ENCODE data around the gene ZNF575.
"Not testable (repeated sequence)": the region's sequence is repeated elsewhere in the genome, so short reads cannot be mapped to it uniquely, and the experiment has no call there.

Gene ZNF575

GRCh38 chr19:43545276-43545675 lies 12.3 kb downstream of the ZNF575 start:
- DNase-seq, result no peak

- DNase-seq, result no peak
Measured at GRCh38 chr19:43545981-43546380, 13.0 kb downstream of the ZNF575 start.

DNA sequence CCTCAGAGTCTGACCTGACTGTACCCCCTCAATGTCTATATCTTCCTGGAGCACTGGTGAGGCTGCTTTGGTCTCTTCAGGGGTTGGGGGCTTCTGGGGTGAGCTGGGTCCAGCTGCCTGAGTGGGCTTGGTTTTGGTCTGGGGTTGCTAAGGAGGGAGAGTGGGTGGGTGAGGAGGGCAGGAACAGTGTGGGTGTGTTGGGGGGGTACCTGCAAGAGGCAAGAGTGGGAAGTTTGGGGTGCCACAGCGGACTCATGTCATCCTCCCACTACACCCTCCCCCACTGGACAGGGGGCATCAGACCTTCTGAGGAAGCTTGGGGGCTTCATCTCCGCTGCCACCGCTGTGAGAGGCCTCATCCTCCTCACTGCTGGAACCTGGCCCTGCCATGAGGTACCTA lies 13.6 kb downstream of the ZNF575 start:
- no peak for DNase-seq

DNA sequence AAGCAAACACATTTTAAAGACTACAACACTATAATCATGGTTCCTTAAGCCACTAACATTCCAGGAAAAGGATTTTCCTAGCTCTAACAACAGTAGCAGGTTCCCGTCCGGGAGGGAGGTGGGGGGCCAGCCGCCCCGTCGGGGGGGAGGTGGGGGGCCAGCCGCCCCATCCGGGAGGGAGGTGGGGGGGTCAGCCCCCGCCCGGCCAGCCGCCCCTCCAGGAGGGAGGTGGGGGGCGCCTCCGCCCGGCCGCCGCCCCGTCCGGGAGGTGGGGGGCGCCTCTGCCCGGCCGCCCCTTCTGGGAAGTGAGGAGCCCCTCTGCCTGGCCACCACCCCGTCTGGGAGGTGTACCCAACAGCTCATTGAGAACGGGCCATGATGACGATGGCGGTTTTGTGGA lies 14.9 kb downstream of the ZNF575 start:
- DNase-seq, result not testable (repeated sequence)

GRCh38 chr19:43548706-43549105 lies 15.7 kb downstream of the ZNF575 start:
- DNase-seq, result no peak

- no peak for DNase-seq
Measured at GRCh38 chr19:43551399-43552197, 18.6 kb downstream of the ZNF575 start.

DNA sequence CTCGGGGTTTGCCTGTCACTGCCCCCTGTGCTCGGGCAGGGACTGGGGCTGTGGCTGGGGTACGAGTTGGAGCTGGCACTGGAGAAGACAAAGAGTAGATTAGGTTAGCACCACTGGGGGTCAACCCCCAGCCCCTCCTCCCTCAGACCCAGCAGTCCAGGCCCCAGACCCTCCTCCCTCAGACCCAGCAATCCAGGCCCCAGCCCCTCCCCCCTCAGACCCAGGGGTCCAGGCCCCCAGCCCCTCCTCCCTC lies 19.1 kb downstream of the ZNF575 start:
- DNase-seq, result no peak

- DNase-seq, result no peak
Measured at GRCh38 chr19:43552616-43553015, 19.6 kb downstream of the ZNF575 start.

DNA sequence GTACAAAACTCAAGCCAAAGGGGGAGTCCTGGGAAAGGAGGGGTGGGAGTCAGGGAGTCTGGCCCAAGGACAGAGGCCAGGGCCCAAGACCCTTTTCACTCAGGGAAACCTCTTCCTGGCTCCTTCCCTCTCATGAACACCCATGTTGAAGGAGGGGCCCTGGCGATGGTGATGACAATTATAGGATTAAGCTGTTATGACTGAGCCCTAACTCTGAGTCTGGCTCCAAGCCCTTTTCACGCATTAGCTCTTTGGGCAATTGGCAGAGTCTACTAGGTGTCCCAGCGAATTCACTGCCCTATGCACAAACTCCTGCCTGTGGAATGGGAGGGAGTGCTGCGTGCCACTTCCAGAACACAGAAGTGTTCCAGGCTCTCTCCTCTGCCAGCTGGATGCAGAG lies 20.7 kb downstream of the ZNF575 start:
- no peak for DNase-seq

DNA sequence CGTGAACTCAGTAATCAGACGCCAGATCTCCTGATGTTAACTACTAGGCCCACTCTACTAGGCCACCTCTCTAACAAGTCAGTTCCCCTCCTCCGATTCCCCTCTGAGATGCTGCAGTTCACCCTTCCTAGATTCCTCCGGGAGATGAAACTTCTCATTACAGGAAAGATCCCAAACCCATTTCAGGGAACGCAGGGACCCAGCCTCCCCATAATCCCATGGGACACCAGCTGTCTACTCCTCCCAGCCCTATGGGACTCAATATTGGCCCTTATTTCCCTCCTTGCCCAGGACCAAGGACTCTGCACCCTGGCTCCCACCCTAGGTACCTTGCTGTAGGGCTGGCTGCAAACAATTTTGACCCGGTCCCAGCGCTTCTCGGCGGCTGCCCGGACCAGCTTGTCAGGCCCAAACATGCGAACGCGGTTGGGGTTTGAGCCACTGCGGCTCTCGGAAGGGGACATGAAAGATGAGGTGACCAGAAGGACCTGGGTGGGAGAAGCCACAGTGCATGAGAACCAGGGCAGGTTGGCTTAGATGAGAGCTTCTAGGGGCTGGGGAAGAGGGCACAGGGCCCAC lies 21.4 kb downstream of the ZNF575 start:
- DNase-seq, result no peak

GRCh38 chr19:43555185-43555770 lies 22.3 kb downstream of the ZNF575 start:
- DNase-seq, result peak; percentile 84 to 89

DNA sequence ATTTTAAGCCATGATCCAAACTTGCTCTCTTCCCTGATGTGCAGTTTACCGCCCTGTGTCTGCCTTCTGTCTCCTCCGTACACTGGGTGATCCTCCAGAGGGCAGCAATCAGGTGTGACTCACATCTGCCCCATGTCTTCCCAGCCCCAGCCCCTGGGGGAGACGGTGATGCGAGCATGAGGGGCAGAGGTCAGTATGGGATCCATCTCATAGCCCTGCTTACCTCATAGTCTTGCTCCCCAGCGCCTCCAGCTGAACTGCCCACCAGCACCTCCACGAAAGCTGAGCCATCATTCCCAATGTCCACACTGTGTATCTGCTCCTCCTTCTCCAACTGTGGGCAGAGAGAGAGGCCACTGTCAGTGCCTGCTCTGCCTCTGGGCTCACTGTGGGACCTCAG lies 27.7 kb downstream of the ZNF575 start:
- DNase-seq, result peak in 1 of 2 donors; percentile 22

- no peak for DNase-seq
Measured at GRCh38 chr19:43561139-43561970, 28.4 kb downstream of the ZNF575 start.

GRCh38 chr19:43562226-43562697 lies 29.3 kb downstream of the ZNF575 start:
- DNase-seq, result no peak

- peak; percentile 90 to 92 for DNase-seq
Measured at GRCh38 chr19:43562698-43563241, 29.8 kb downstream of the ZNF575 start.

DNA sequence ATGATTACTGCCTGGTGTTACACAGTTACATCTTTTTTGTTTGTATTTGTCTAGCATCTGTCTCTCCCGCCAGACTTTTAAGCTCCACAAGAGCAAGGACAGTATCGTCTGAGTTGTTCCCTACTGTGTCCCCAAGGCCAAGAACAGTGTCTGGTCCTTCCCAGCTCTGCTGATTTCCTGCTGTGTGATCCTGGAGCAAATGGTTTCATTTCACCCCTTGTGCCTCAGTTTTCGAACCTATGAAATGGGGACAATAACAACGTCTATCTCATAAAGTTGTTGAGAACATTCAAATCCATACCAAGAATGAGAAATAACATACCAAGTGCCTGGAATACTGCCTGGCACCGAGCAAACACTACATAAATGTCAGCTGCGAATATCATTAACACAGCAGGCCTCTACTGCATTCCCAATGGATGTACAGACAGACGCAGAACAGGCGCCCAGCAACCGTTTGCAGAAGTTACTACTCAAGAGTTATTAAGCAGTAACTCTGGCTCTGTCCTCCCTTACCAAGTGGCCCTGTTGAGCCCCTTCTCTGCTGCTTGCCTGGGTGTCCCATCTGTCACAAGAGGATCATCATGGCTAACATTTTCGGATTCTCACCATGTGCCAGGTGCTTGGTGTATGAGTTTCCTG lies 30.9 kb downstream of the ZNF575 start:
- no peak for DNase-seq

DNA sequence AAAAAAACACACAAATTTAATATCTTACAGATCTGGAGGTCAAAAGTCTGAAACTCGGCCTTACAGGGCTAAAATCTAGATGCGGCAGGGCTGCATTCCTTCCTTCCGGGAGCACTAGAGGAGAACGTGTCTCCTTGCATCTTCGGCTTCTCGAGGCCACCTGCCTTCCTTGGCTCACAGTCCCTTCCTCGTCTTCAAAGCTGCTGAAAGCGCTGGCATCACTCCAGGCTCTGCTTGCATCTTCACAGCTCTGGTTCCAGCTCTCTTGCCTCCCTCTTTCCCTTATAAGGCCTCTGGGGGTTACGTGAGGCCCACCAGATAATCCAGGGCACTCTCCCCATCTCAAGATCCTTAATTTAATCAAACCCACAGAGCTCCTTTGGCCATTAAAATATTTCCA lies 31.8 kb downstream of the ZNF575 start:
- no peak for DNase-seq

DNA sequence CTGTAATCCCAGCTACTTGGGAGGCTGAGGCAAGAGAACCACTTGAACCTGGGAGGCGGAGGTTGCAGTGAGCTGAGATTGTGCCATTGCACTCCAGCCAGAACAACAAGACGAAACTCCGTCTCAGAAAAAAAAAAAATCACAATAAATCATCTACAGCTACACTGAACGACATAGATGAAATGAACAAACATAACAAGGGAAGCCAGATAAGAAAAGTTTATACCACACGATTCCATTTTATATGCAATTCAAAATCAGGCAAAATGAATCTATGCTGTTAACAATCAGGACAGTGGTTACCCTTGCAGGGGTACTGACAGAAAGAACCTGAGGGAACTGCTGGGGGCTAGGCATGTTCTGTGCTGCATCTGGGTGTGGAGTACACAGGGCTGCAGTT lies 36.7 kb downstream of the ZNF575 start:
- no peak for DNase-seq

DNA sequence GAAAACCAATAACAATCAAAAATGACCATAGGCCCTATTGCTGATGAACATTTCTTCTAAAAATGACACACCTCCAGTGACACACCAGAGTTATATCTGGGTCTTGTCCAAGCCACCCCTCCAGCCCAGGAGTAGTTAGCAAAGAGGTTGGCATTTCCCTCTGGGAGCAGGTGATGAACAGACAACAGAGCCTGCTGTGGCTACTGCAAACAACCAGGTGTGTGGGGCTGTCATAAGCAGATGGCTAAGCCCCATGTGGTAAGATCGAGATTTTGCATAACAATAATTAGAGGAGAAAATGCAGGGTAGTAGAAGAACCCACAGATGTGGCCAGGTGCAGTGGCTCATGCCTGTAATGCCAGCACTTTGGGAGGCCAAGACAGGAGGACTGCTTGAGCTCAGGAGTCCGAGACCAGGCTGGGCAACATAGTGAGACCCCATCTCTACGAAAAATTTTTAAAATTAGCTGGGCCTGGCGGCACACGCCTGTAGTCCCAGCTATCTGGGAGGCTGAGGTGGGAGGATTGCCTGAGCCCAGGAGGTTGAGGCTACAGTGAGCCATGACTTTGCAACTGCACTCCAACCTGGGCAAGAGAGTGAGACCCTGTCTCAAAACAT lies 37.3 kb downstream of the ZNF575 start:
- no peak for DNase-seq

GRCh38 chr19:43572171-43572588 lies 39.2 kb downstream of the ZNF575 start:
- DNase-seq, result no peak

DNA sequence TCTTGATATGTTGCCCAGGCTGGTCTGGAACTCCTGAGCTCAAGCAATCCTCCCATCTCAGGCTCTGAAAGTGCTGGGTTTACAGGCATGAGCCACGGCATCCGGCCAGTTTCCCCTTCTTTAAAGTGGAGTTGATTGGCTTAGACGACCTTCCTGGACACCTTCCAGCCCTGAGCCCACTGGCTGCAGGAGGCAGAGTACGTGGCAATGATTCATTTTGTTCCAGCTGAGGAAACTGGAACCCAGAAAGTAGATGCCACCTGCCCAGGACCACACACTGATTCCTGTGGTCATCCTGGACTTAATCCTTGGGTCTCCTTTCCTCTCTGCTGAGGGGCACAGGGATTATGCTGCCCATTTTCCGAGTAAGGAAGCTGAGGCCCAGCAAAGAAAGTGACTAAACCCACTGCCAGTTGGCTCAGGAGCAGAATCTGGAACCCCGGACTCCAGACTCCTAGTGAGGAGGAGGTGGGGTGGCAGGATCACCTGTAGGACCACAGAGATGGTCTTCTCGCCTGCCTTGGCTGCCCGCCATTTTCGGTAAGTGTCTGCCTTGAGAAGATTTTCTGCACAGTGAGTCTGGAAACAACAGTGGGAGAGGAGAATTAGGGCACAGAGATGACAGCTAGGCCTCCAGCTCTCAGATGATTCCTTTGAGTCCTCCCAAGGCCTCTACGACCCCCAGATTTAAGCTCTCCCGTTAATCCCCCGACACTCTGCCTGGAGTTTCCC lies 41.6 kb downstream of the ZNF575 start:
- DNase-seq, result no peak
